RWPE2 (cell line): ENCODE measurements around the gene UBE3B.

ENCODE experiments used
- ATAC-seq: fragments of 200-7000 bp; cut with Tn5 transposase; 3 replicates; pipeline ENCODE4 v1.9.1; 2021; ENCODE audit warnings: low read depth
- DNase-seq: peaks from one replicate; pipeline ENCODE4 v3.0.0-alpha.2; 2020; ENCODE audit warnings: low spot score
- H3K27ac ChIP-seq: fragments of 450-650 bp; 2 replicates; pipeline ENCODE4 v1.5.1; 2017; ENCODE audit warnings: mild to moderate bottlenecking; ENCODE audit not compliant: poor library complexity, severe bottlenecking
- H3K27me3 ChIP-seq: fragments of 250-450 bp; sonication (Bioruptor Pico); 2 replicates; pipeline ENCODE4 v1.5.1; 2021; ENCODE audit warnings: mild to moderate bottlenecking, moderate library complexity; ENCODE audit not compliant: insufficient read depth, poor library complexity, severe bottlenecking
- H3K36me3 ChIP-seq: fragments of 250-450 bp; sonication (Bioruptor Pico); 2 replicates; pipeline ENCODE4 v1.5.1; 2020; ENCODE audit warnings: low read depth, mild to moderate bottlenecking, moderate library complexity
- H3K4me1 ChIP-seq: fragments of 250-450 bp; sonication (Bioruptor Pico); 2 replicates; pipeline ENCODE4 v1.5.1; 2021; ENCODE audit warnings: mild to moderate bottlenecking, moderate library complexity; ENCODE audit not compliant: insufficient read depth, poor library complexity, severe bottlenecking
- H3K4me3 ChIP-seq: fragments of 250-450 bp; sonication (Bioruptor Pico); 2 replicates; pipeline ENCODE4 v1.5.1; 2021; ENCODE audit warnings: mild to moderate bottlenecking, moderate library complexity; ENCODE audit not compliant: severe bottlenecking
- H3K9me3 ChIP-seq: fragments of 250-450 bp; sonication (Bioruptor Pico); 2 replicates; pipeline ENCODE4 v1.5.1; 2021; ENCODE audit warnings: mild to moderate bottlenecking, moderate library complexity; ENCODE audit not compliant: severe bottlenecking
- TF ChIP-seq, protein P1 (sequence below): fragments of 450-650 bp; IDR thresholded peaks from one replicate; pipeline ENCODE4 v1.5.1; 2017; ENCODE audit warnings: mild to moderate bottlenecking, moderate library complexity; ENCODE audit not compliant: poor library complexity, severe bottlenecking

UBE3B gene

GRCh38 chr12:109458086-109458485, 19.3 kb upstream of the UBE3B start:
- no peak for ATAC-seq
- H3K36me3 ChIP-seq = peaks cover 66% of the 10 kb centered on the region
- DNase-seq = no peak
- H3K27ac ChIP-seq = no peak overlapping the region
- no peaks in the 10 kb centered on the region for H3K9me3 ChIP-seq
- H3K4me1 ChIP-seq = peaks cover 21% of the 10 kb centered on the region
- H3K4me3 ChIP-seq = no peak overlapping the region
- TF ChIP-seq, protein P1, sequence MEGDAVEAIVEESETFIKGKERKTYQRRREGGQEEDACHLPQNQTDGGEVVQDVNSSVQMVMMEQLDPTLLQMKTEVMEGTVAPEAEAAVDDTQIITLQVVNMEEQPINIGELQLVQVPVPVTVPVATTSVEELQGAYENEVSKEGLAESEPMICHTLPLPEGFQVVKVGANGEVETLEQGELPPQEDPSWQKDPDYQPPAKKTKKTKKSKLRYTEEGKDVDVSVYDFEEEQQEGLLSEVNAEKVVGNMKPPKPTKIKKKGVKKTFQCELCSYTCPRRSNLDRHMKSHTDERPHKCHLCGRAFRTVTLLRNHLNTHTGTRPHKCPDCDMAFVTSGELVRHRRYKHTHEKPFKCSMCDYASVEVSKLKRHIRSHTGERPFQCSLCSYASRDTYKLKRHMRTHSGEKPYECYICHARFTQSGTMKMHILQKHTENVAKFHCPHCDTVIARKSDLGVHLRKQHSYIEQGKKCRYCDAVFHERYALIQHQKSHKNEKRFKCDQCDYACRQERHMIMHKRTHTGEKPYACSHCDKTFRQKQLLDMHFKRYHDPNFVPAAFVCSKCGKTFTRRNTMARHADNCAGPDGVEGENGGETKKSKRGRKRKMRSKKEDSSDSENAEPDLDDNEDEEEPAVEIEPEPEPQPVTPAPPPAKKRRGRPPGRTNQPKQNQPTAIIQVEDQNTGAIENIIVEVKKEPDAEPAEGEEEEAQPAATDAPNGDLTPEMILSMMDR = no peak
- H3K27me3 ChIP-seq = no peaks in the 10 kb centered on the region

DNA sequence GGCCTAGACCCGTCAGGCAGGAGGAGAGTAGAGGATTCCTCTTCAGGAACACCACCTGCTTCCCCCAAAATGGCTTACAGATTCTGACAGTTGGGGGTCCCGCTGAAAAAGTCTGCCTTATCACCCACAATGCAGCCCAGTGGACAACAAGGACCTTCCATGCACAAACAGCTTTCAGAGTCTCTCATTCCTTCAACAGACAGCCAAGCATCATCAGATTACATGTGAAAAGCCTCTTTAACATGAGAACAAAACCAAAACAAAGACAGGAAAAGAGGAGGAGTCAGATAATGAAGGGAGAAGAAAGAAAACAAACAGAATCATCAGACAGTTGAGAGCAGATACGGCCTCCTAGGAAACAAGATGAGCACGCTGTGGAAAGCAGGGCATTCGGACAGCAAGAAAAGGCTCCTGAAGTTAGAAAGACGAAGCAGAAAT, 18.6 kb upstream of the UBE3B start:
- no peak overlapping the region for H3K27ac ChIP-seq
- TF ChIP-seq, protein P1 = no peak

GRCh38 chr12:109459247-109459646, 18.2 kb upstream of the UBE3B start:
- peaks cover 56% of the 10 kb centered on the region for H3K36me3 ChIP-seq
- no peak overlapping the region for H3K27ac ChIP-seq
- no peak for DNase-seq
- no peak for ATAC-seq
- H3K9me3 ChIP-seq = no peaks in the 10 kb centered on the region
- peaks cover 31% of the 10 kb centered on the region for H3K4me1 ChIP-seq
- no peak overlapping the region for H3K4me3 ChIP-seq
- no peaks in the 10 kb centered on the region for H3K27me3 ChIP-seq
- TF ChIP-seq, protein P1 = no peak

More for the DNA sequence above, 18.6 kb upstream of the UBE3B start:
- Histone ChIP-seq H3K4me1 (peaks cover 26% of the 10 kb centered on the region), H3K27me3 (no peaks in the 10 kb centered on the region), H3K36me3 (peaks cover 59% of the 10 kb centered on the region), H3K4me3 (no peak overlapping the region), H3K9me3 (no peaks in the 10 kb centered on the region)
- DNase-seq (no peak), ATAC-seq (no peak)

- Histone ChIP-seq H3K4me1 (peaks cover 37% of the 10 kb centered on the region), H3K4me3 (no peak overlapping the region), H3K36me3 (peaks cover 49% of the 10 kb centered on the region), H3K27me3 (no peaks in the 10 kb centered on the region), H3K9me3 (no peaks in the 10 kb centered on the region), H3K27ac (peak overlapping the region; percentile 95)
- ATAC-seq (no peak), DNase-seq (no peak)
- TF ChIP-seq, protein P1 = no peak
These were observed 16.9 kb upstream of the UBE3B start for GRCh38 chr12:109460538-109460937.

- H3K9me3 ChIP-seq = no peaks in the 10 kb centered on the region
- H3K27me3 ChIP-seq = no peaks in the 10 kb centered on the region
- H3K36me3 ChIP-seq = peaks cover 42% of the 10 kb centered on the region
- H3K27ac ChIP-seq = peak overlapping the region; percentile 95
- peaks cover 37% of the 10 kb centered on the region for H3K4me1 ChIP-seq
- DNase-seq (no peak), ATAC-seq (no peak)
- no peak overlapping the region for H3K4me3 ChIP-seq
- TF ChIP-seq, protein P1 = no peak
These were observed 16.2 kb upstream of the UBE3B start for GRCh38 chr12:109461049-109461845.
